Endothelial cell of umbilical vein (primary cell): Measurements from ENCODE around the gene STIMATE. TPM values are rescaled to one million over a fixed set of nuclear protein-coding genes. Genes with fewer than 3 reads are reported as not detected.

Experiments
- BruUV-seq: library from RNA; stranded (reverse); fragments of 400-500 nt; replicated peaks from 2 replicates; lab custom pipeline; 2021; lab: Mats Ljungman, UMichigan
- CTCF ChIA-PET: fragments of 300-600, 350-600 bp; sonication (Branson Sonifier 250); formaldehyde crosslinking; loops from one replicate; lab custom pipeline; 2021; ENCODE audit warnings: antibody characterized with exemption, inconsistent platforms; lab: Charles Lee
- POLR2A ChIA-PET: fragments of 300-600, 350-600 bp; sonication (Branson Sonifier 250); formaldehyde crosslinking; loops from one replicate; lab custom pipeline; 2021; ENCODE audit warnings: antibody characterized with exemption, inconsistent platforms; lab: Charles Lee
- DNase-seq: peaks from one replicate; pipeline ENCODE4 v3.0.0-alpha.2; 2011; ENCODE audit warnings: low read depth, low spot score
- FAIRE-seq: peaks from 2 replicates; lab custom pipeline; 2011; peaks lifted over from hg19 to GRCh38; lab: Jason Lieb, UNC
- H2AFZ ChIP-seq: 2 replicates; pipeline ENCODE4 v1.6.0; 2012; ENCODE audit warnings: low read depth, low read length, control low read depth, inconsistent platforms
- H3K27ac ChIP-seq: 2 replicates; pipeline ENCODE4 v1.5.1; 2011; ENCODE audit warnings: low read depth, mild to moderate bottlenecking, control low read depth, low read length, moderate library complexity; ENCODE audit not compliant: insufficient read depth
- H3K27me3 ChIP-seq, 2 experiments: 2 replicates each; pipeline versions ENCODE4 v1.6.0 to v1.6.1; 2011; ENCODE audit warnings: low read length in 2 of 2, mixed read lengths in 1 of 2; ENCODE audit not compliant: control insufficient read depth in 2 of 2, insufficient read depth in 2 of 2
- H3K36me3 ChIP-seq, 2 experiments: 2 replicates in 1 of 2; 3 replicates in 1 of 2; pipeline ENCODE4 v1.5.1; 2011; ENCODE audit warnings: low read length in 2 of 2, mild to moderate bottlenecking in 1 of 2, moderate library complexity in 1 of 2; ENCODE audit not compliant: control insufficient read depth in 2 of 2, insufficient read depth in 2 of 2; ENCODE audit errors: extremely low read depth in 1 of 2
- H3K4me1 ChIP-seq: 3 replicates; pipeline ENCODE4 v1.5.1; 2011; ENCODE audit warnings: mild to moderate bottlenecking, low read length; ENCODE audit not compliant: control insufficient read depth, insufficient read depth; ENCODE audit errors: extremely low read depth
- H3K4me2 ChIP-seq: 2 replicates; pipeline ENCODE4 v1.6.1; 2011; ENCODE audit warnings: low read length, control low read depth, mixed read lengths; ENCODE audit not compliant: insufficient read depth
- H3K4me3 ChIP-seq, 3 experiments: fragments of 200-600 bp in 1 of 3; sonication (generic), shearing (Covaris generic) in 1 of 3; replicated peaks in 1 of 3; 2 replicates each; pipeline ENCODE4 v1.5.1; 2011 to 2016; ENCODE audit warnings: control low read depth in 3 of 3, low read length in 3 of 3, mild to moderate bottlenecking in 2 of 3, inconsistent platforms in 1 of 3, low read depth in 1 of 3, moderate library complexity in 1 of 3; ENCODE audit not compliant: insufficient read depth in 1 of 3
- H3K79me2 ChIP-seq: 2 replicates; pipeline ENCODE4 v1.6.0; 2012; ENCODE audit warnings: low read length, inconsistent platforms; ENCODE audit not compliant: control insufficient read depth, insufficient read depth
- H3K9ac ChIP-seq: replicated peaks from 2 replicates; pipeline ENCODE3; 2011; ENCODE audit warnings: low read length, control low read depth; ENCODE audit not compliant: insufficient read depth; ENCODE audit errors: extremely low read depth
- H3K9me1 ChIP-seq: replicated peaks from 3 replicates; pipeline ENCODE4 v1.6.0; 2011; ENCODE audit warnings: mild to moderate bottlenecking, low read length; ENCODE audit not compliant: control insufficient read depth, insufficient read depth; ENCODE audit errors: extremely low read depth
- H3K9me3 ChIP-seq: replicated peaks from 2 replicates; pipeline ENCODE4 v1.5.1; 2012; ENCODE audit warnings: low read length, inconsistent platforms; ENCODE audit not compliant: control insufficient read depth, insufficient read depth
- H4K20me1 ChIP-seq: replicated peaks from 2 replicates; pipeline ENCODE3; 2011; ENCODE audit warnings: mild to moderate bottlenecking, low read length; ENCODE audit not compliant: control insufficient read depth, insufficient read depth; ENCODE audit errors: extremely low read depth
- EZH2 ChIP-seq: IDR thresholded peaks from 2 replicates; pipeline ENCODE4 v1.6.1; 2012; ENCODE audit warnings: borderline replicate concordance, low read depth, mild to moderate bottlenecking, moderate library complexity, low read length, inconsistent platforms; ENCODE audit not compliant: severe bottlenecking
- FOS ChIP-seq: IDR thresholded peaks from 2 replicates; pipeline ENCODE4 v1.6.1; 2011; ENCODE audit warnings: mild to moderate bottlenecking, low read length, moderate library complexity, borderline replicate concordance; ENCODE audit not compliant: insufficient read depth
- GATA2 ChIP-seq: IDR thresholded peaks from 2 replicates; pipeline ENCODE4 v1.7.0; 2011; ENCODE audit warnings: low read depth, mild to moderate bottlenecking, moderate library complexity, mixed read lengths, low read length; ENCODE audit not compliant: insufficient read length, insufficient read depth
- JUN ChIP-seq: IDR thresholded peaks from 2 replicates; pipeline ENCODE4 v1.6.1; 2011; ENCODE audit warnings: borderline replicate concordance, low read depth; ENCODE audit not compliant: insufficient read length, insufficient read depth
- MYC ChIP-seq: IDR thresholded peaks from one replicate; pipeline ENCODE4 v1.6.1; 2011; ENCODE audit warnings: mild to moderate bottlenecking, low read depth, low read length
- POLR2A ChIP-seq: IDR thresholded peaks from 2 replicates; pipeline ENCODE4 v1.6.1; 2012; ENCODE audit warnings: low read depth, mild to moderate bottlenecking, control low read depth, low read length
- POLR2AphosphoS5 ChIP-seq: IDR thresholded peaks from 2 replicates; pipeline ENCODE4 v1.6.1; 2012; ENCODE audit warnings: low read depth, mild to moderate bottlenecking, control low read depth, low read length, moderate library complexity; ENCODE audit not compliant: insufficient read depth
- dilution Hi-C: fragments of 300-500 bp; cut with MboI; formaldehyde crosslinking; loops from one replicate; pipeline ENCODE4 v1.15.0; 2019; ENCODE audit warnings: low sequenced_read_pairs; ENCODE audit not compliant: extremely low pct_ligation_motif_present
- intact Hi-C: fragments of 100-400 bp; cut with micrococcal nuclease; formaldehyde crosslinking; loops from one replicate; pipeline ENCODE4 v1.10.0; 2022
- polyA plus RNA-seq, 4 experiments: library from polyadenylated mRNA; depleted of rRNA in 3 of 4; stranded (reverse) in 3 of 4; unstranded in 1 of 4; fragments of >200 nt; gene quantifications; 2 replicates each; pipeline versions ENCODE4 v1.2.1 to v1.2.3, GENCODE V29; 2011 to 2012; ENCODE audit warnings: missing spikeins in 1 of 4
- total RNA-seq: library from RNA; stranded (reverse); gene quantifications from 2 replicates; pipeline ENCODE4 v1.2.3, GENCODE V29; 2021
- TF ChIP-seq, protein P1 (sequence below), 2 donors: IDR thresholded peaks; 1 replicate in 1 of 2; 2 replicates in 1 of 2; pipeline ENCODE4 v1.5.1; 2011; ENCODE audit warnings: low read length in 2 of 2, mild to moderate bottlenecking in 2 of 2, moderate library complexity in 2 of 2, control low read depth in 1 of 2, inconsistent platforms in 1 of 2, low read depth in 1 of 2; ENCODE audit not compliant: insufficient read depth in 1 of 2; ENCODE audit errors: extremely low read depth in 1 of 2
- TF ChIP-seq, protein P2 (sequence below): IDR thresholded peaks from 2 replicates; pipeline ENCODE4 v1.6.1; 2011; ENCODE audit not compliant: insufficient read depth, insufficient read length

The STIMATE gene
- total and polyA plus RNA-seq, 2 donors (not counting 3 experiments of a cell fraction or from before 2014, with no cell fraction given): 18.2 to 24.0 TPM

- H3K4me2 ChIP-seq: no peak overlapping the region
- H3K79me2 ChIP-seq: no peaks in the 10 kb centered on the region
- no peak for DNase-seq
- no peaks in the 10 kb centered on the region for H3K4me1 ChIP-seq
- H3K4me3 ChIP-seq: no peak overlapping the region
- ChIA-PET CTCF (interaction anchor here (0.7 to 2.6 kb wide), 14 partner anchors 9 to 56 kb away, joined by 3 to 13 read pairs (median 4); no protein-coding TSS in a partner anchor), POLR2A (no interaction called here)
- TF ChIP-seq POLR2A (no peak), POLR2AphosphoS5 (no peak), MYC (no peak), GATA2 (no peak), JUN (no peak), EZH2 (no peak), FOS (no peak)
- TF ChIP-seq, protein P1, sequence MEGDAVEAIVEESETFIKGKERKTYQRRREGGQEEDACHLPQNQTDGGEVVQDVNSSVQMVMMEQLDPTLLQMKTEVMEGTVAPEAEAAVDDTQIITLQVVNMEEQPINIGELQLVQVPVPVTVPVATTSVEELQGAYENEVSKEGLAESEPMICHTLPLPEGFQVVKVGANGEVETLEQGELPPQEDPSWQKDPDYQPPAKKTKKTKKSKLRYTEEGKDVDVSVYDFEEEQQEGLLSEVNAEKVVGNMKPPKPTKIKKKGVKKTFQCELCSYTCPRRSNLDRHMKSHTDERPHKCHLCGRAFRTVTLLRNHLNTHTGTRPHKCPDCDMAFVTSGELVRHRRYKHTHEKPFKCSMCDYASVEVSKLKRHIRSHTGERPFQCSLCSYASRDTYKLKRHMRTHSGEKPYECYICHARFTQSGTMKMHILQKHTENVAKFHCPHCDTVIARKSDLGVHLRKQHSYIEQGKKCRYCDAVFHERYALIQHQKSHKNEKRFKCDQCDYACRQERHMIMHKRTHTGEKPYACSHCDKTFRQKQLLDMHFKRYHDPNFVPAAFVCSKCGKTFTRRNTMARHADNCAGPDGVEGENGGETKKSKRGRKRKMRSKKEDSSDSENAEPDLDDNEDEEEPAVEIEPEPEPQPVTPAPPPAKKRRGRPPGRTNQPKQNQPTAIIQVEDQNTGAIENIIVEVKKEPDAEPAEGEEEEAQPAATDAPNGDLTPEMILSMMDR (IDR thresholded peaks at IDR 0.05; ENCODE audit: extremely low read depth in 1 of 2, insufficient read depth in 1 of 2, low read depth in 1 of 2, low read length in 2 of 2): no peak
- TF ChIP-seq, protein P2, sequence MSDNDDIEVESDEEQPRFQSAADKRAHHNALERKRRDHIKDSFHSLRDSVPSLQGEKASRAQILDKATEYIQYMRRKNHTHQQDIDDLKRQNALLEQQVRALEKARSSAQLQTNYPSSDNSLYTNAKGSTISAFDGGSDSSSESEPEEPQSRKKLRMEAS: no peak
- FAIRE-seq: no peak
- no TSS peak for BruUV-seq
- H3K27me3 ChIP-seq: no peaks in the 10 kb centered on the region
- no peak overlapping the region for H3K27ac ChIP-seq
- H2AFZ ChIP-seq: no peak overlapping the region
- intact Hi-C loops (no loop called here), dilution Hi-C loops (no loop called here)
- no peak overlapping the region for H3K9ac ChIP-seq
- H4K20me1 ChIP-seq: no peaks in the 10 kb centered on the region
- no peaks in the 10 kb centered on the region for H3K9me1 ChIP-seq
- H3K9me3 ChIP-seq: no peaks in the 10 kb centered on the region
- H3K36me3 ChIP-seq: no peaks in the 10 kb centered on the region
These were observed 98.9 kb downstream of the STIMATE start for GRCh38 chr3:52798376-52798977.
